CD4-positive, alpha-beta T cell (primary cell): Measurements from ENCODE around the gene SULT1A4. TPM values are rescaled to one million over a fixed set of nuclear protein-coding genes. Genes with fewer than 3 reads are reported as not detected.
"Not testable (repeated sequence)": the region's sequence is repeated elsewhere in the genome, so short reads cannot be mapped to it uniquely, and the experiment has no call there.

Experiments
- ATAC-seq: fragments of 200-7000 bp; cut with Tn5 transposase; one replicate; pipeline ENCODE4 v1.10.0; 2022; ENCODE audit warnings: mild to moderate bottlenecking; ENCODE audit not compliant: poor library complexity
- CTCF ChIA-PET: fragments of 350-600 bp; sonication (Branson Sonifier 250); formaldehyde crosslinking; loops from one replicate; lab custom pipeline; 2021; ENCODE audit warnings: antibody characterized with exemption, inconsistent platforms; lab: Charles Lee
- POLR2A ChIA-PET: fragments of 350-600 bp; sonication (Branson Sonifier 250); formaldehyde crosslinking; loops from one replicate; lab custom pipeline; 2021; ENCODE audit warnings: antibody characterized with exemption, inconsistent platforms; lab: Charles Lee
- DNase-seq, 14 experiments: peaks; one replicate each; pipeline ENCODE4 v3.0.0-alpha.2; 2013 to 2020; ENCODE audit warnings: mixed read lengths in 2 of 14
- H3K27ac ChIP-seq, 2 donors: one replicate each; pipeline versions ENCODE4 v1.5.1 to v1.7.0; 2013; ENCODE audit warnings: low read length in 2 of 2, low read depth in 1 of 2, mild to moderate bottlenecking in 1 of 2
- H3K27me3 ChIP-seq, 2 experiments: 1 replicate in 1 of 2; 2 replicates in 1 of 2; pipeline versions ENCODE4 v1.6.1 to v1.7.0; 2013; ENCODE audit warnings: low read length in 2 of 2, control low read depth in 1 of 2, mild to moderate bottlenecking in 1 of 2, moderate library complexity in 1 of 2; ENCODE audit not compliant: insufficient read depth in 2 of 2, control insufficient read depth in 1 of 2
- H3K36me3 ChIP-seq: one replicate; pipeline ENCODE4 v1.6.1; 2013; ENCODE audit warnings: low read length, control low read depth; ENCODE audit not compliant: insufficient read depth
- H3K4me1 ChIP-seq: one replicate; pipeline ENCODE4 v1.6.1; 2013; ENCODE audit warnings: low read length, control low read depth; ENCODE audit not compliant: insufficient read depth
- H3K4me3 ChIP-seq: one replicate; pipeline ENCODE4 v1.5.1; 2013; ENCODE audit warnings: mild to moderate bottlenecking, low read length, moderate library complexity
- H3K9me3 ChIP-seq, 2 experiments: 1 replicate in 1 of 2; 2 replicates in 1 of 2; pipeline versions ENCODE4 v1.6.1 to v1.7.0; 2013; ENCODE audit warnings: low read length in 2 of 2, mild to moderate bottlenecking in 2 of 2, control low read depth in 1 of 2, moderate library complexity in 1 of 2; ENCODE audit not compliant: control insufficient read depth in 1 of 2, insufficient read depth in 1 of 2
- H3K27ac Mint-ChIP-seq: one replicate; pipeline ENCODE4 v1.8.0; 2020; ENCODE audit warnings: mixed read lengths
- H3K27me3 Mint-ChIP-seq: one replicate; pipeline ENCODE4 v1.8.0; 2021; ENCODE audit warnings: mixed read lengths
- H3K36me3 Mint-ChIP-seq: one replicate; pipeline ENCODE4 v1.8.0; 2021; ENCODE audit warnings: low read depth, mixed read lengths
- H3K4me1 Mint-ChIP-seq: one replicate; pipeline ENCODE4 v1.8.0; 2021; ENCODE audit warnings: low read depth, mixed read lengths
- H3K4me3 Mint-ChIP-seq: one replicate; pipeline ENCODE4 v1.8.0; 2020; ENCODE audit warnings: mild to moderate bottlenecking, mixed read lengths
- H3K9me3 Mint-ChIP-seq: one replicate; pipeline ENCODE4 v1.8.0; 2020; ENCODE audit warnings: mixed read lengths
- intact Hi-C, 2 experiments: fragments of 100-400 bp; cut with DNase I in 1 of 2; cut with micrococcal nuclease in 1 of 2; formaldehyde crosslinking; loops; one replicate each; pipeline versions ENCODE4 v1.15.1 to v1.9.0; 2023 to 2025; cut with DNase I, micrococcal nuclease
- total RNA-seq, 174 experiments: library from RNA in 2 of 174; stranded (reverse) in 2 of 174; gene quantifications; one replicate each; pipeline ENCODE4 v1.2.3 and lab custom pipeline; 2021 to 2026

Gene SULT1A4
- total RNA-seq, 2 experiments from 2014 or later = 0.59 to 1.1 TPM

- POLR2A ChIA-PET, DNase-seq, H3K27ac Mint-ChIP-seq, H3K36me3 ChIP-seq, H3K27me3 ChIP-seq, H3K27me3 Mint-ChIP-seq, H3K4me3 Mint-ChIP-seq, H3K4me1 Mint-ChIP-seq, H3K4me3 ChIP-seq, H3K36me3 Mint-ChIP-seq, CTCF ChIA-PET, H3K9me3 Mint-ChIP-seq, intact Hi-C loops, ATAC-seq, H3K9me3 ChIP-seq, H3K4me1 ChIP-seq, H3K27ac ChIP-seq: not testable (repeated sequence)
These were observed 926 bp downstream of the SULT1A4 start for GRCh38 chr16:29460647-29461030.

DNA sequence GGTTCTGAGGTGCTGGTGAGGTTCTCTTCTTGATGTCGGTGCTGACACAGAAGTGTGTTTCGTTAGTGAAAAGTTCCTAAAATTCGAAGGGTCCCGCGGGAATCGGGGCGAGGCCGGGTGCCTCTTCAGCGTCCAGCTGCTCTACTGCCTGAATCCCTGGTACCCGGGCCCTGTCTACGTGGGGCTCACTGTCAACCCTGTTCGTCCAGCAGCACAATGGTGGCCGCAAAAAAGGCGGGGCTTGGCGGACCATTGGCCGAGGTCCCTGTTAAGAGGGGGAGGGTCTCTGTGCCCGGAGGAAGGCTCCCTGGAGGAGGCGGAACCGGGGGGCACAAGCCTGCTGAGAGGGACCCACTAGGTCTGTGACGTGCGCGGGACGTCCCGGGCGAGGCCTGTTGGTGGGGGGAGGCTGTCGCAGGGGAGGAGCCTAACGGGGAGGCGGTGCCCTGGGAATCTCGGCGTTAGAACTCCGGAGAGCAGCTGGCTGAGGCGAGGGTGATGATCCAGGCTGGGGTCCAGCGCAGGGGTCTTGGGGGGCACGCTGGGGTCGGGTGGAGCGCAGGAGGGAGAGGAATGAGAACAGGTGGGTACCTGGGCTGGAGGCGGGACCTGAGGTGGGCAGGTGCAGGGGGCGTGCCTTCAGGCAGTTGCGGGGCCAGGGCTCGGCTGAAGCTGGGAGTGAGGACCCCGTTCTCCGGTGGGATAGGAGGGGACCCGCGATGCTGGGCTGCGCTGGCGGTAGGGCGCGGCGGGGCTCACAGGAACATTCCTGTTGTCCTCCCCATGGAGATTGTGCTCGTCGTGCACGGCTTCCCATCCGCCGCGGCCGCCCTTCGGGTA lies 6.5 kb downstream of the SULT1A4 start:
- POLR2A ChIA-PET, CTCF ChIA-PET: not testable (repeated sequence)

GRCh38 chr16:29466904-29467303 lies 7.2 kb downstream of the SULT1A4 start:
- H3K27me3 Mint-ChIP-seq, POLR2A ChIA-PET, H3K4me3 Mint-ChIP-seq, H3K9me3 ChIP-seq, CTCF ChIA-PET, H3K27ac Mint-ChIP-seq, intact Hi-C loops, H3K36me3 ChIP-seq, H3K9me3 Mint-ChIP-seq, H3K4me3 ChIP-seq, H3K27ac ChIP-seq, H3K36me3 Mint-ChIP-seq, DNase-seq, H3K4me1 ChIP-seq, H3K4me1 Mint-ChIP-seq, H3K27me3 ChIP-seq: not testable (repeated sequence)
- ATAC-seq = peak; percentile 52

More for the DNA sequence above, 6.5 kb downstream of the SULT1A4 start:
- H3K27ac Mint-ChIP-seq, H3K27me3 ChIP-seq, H3K27me3 Mint-ChIP-seq, H3K4me3 Mint-ChIP-seq, H3K4me1 ChIP-seq, DNase-seq, H3K36me3 Mint-ChIP-seq, H3K4me1 Mint-ChIP-seq, H3K36me3 ChIP-seq, H3K27ac ChIP-seq, intact Hi-C loops, H3K9me3 Mint-ChIP-seq, H3K9me3 ChIP-seq, H3K4me3 ChIP-seq: not testable (repeated sequence)
- ATAC-seq = peak; percentile 68

DNA sequence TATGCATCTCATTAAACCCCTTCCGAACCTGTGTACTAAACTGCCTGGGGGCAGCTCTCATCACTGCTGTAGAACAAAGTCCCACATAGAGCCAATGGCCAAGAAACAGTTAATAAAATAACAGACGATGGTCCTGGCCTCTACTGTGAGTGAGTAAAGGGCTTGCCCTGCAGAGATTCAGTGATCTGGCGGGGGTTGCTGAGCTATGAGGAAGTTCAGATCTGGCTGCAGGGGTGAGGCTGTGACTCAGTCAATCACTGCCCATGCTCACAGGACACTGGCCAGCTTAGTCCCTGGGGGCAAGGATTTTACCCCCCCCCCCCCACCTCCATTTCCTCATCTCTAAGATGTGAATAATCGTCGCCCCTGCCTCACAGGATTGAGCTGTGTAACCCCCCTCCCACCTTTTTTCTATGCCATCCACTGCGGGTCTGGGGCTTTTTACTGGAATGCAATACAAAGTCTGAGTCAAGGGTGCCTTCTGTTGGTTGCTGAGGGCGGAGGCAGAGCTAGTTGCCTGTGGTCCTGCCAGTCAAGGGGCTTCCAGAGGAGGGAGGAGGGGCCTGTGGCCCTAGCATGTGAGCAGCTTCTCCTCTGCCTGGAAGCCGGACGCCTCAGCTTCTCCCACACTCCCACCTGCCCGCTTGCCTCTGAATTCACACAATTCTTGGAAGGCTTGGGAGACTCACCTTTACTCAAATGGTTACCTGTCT lies 8.1 kb downstream of the SULT1A4 start:
- H3K27me3 Mint-ChIP-seq, H3K27ac Mint-ChIP-seq, DNase-seq, H3K36me3 ChIP-seq, intact Hi-C loops, H3K4me3 ChIP-seq, H3K4me3 Mint-ChIP-seq, H3K36me3 Mint-ChIP-seq, H3K9me3 Mint-ChIP-seq, H3K27ac ChIP-seq, ATAC-seq, H3K27me3 ChIP-seq, H3K4me1 Mint-ChIP-seq, CTCF ChIA-PET, H3K4me1 ChIP-seq, POLR2A ChIA-PET, H3K9me3 ChIP-seq: not testable (repeated sequence)

DNA sequence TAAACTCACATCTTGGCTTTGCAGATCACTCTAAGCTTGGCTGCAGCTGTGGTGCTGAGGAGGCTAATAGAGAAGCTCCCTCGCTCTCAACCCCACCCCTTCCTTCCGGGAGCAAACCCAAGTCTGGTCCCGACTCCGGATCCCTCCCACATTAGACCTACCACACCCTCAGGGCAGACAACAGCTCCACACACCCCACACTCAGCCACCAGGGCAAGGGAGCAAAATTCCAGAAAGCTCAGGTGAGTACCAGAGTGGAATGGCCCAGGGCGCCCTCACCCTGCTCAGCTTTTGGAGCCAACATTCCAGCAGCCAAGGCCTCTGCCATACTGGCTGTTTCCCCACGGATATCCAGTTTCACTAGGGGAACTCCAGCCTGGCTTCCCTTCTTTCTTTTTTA lies 9.9 kb downstream of the SULT1A4 start:
- H3K36me3 ChIP-seq, CTCF ChIA-PET, H3K36me3 Mint-ChIP-seq, intact Hi-C loops, H3K27me3 ChIP-seq, H3K4me1 Mint-ChIP-seq, H3K27me3 Mint-ChIP-seq, POLR2A ChIA-PET, H3K9me3 ChIP-seq, H3K9me3 Mint-ChIP-seq, H3K27ac ChIP-seq, H3K4me1 ChIP-seq: not testable (repeated sequence)
- peak overlapping the region; percentile 26 for H3K4me3 ChIP-seq
- ATAC-seq = peak; percentile 72
- DNase-seq = peak in 10 of 14 experiments; percentile 2 to 75 (median 48)
- Mint-ChIP-seq H3K27ac (peak overlapping the region; percentile 79), H3K4me3 (peak overlapping the region; percentile 77)

GRCh38 chr16:29472065-29472464 lies 12.4 kb downstream of the SULT1A4 start:
- H3K4me1 Mint-ChIP-seq, H3K4me1 ChIP-seq, H3K9me3 ChIP-seq, intact Hi-C loops, H3K9me3 Mint-ChIP-seq, H3K4me3 ChIP-seq, H3K36me3 ChIP-seq, DNase-seq, H3K36me3 Mint-ChIP-seq, H3K4me3 Mint-ChIP-seq, H3K27me3 Mint-ChIP-seq, H3K27me3 ChIP-seq, CTCF ChIA-PET, POLR2A ChIA-PET, H3K27ac ChIP-seq, H3K27ac Mint-ChIP-seq: not testable (repeated sequence)
- ATAC-seq = peak; percentile 51

DNA sequence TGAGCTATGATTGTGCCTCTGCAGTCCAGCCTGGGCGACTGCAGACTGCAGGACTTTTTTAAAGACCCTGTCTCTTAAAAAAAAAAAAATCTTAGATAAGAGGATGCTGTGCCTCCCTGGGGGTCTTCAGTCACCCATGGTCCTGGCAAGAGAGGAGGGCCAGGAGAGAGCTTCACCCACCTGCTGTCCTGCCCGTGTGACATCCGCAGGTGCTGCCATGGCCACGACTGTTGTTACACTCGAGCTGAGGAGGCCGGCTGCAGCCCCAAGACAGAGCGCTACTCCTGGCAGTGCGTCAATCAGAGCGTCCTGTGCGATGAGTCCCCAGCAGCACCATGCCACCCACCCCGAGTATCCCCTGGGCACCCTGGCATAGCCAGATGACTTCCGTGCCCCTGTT lies 22.6 kb downstream of the SULT1A4 start:
- H3K36me3 Mint-ChIP-seq, H3K27me3 Mint-ChIP-seq, intact Hi-C loops, POLR2A ChIA-PET, H3K27me3 ChIP-seq, H3K27ac Mint-ChIP-seq, ATAC-seq, H3K9me3 Mint-ChIP-seq, H3K27ac ChIP-seq, H3K4me1 Mint-ChIP-seq, H3K4me3 ChIP-seq, H3K4me3 Mint-ChIP-seq, H3K9me3 ChIP-seq, DNase-seq, CTCF ChIA-PET, H3K4me1 ChIP-seq, H3K36me3 ChIP-seq: not testable (repeated sequence)
